Mesodermal cell (in vitro differentiated cells): ENCODE results near the gene FAM110A.

Source experiments
- H3K27ac ChIP-seq: 2 replicates; pipeline ENCODE4 v1.7.0; 2013; ENCODE audit warnings: mild to moderate bottlenecking, low read depth, low read length, moderate library complexity; ENCODE audit not compliant: severe bottlenecking
- H3K36me3 ChIP-seq: 2 replicates; pipeline ENCODE4 v1.7.1; 2013; ENCODE audit warnings: mild to moderate bottlenecking, low read length, moderate library complexity; ENCODE audit not compliant: control insufficient read depth, insufficient read depth
- H3K4me1 ChIP-seq: one replicate; pipeline ENCODE4 v1.7.1; 2013; ENCODE audit warnings: mild to moderate bottlenecking, low read length; ENCODE audit not compliant: insufficient read depth, control insufficient read depth, poor library complexity, severe bottlenecking
- H3K4me3 ChIP-seq: 2 replicates; pipeline ENCODE4 v1.7.0; 2013; ENCODE audit warnings: low read length, control low read depth, mild to moderate bottlenecking; ENCODE audit not compliant: insufficient read depth, poor library complexity, severe bottlenecking; ENCODE audit errors: extremely low read depth
- H3K9me3 ChIP-seq: 2 replicates; pipeline ENCODE4 v1.7.1; 2013; ENCODE audit warnings: mild to moderate bottlenecking, low read length, moderate library complexity; ENCODE audit not compliant: control insufficient read depth
- WGBS, 2 experiments: methylation state at CpG; one replicate each; pipeline ENCODE4 v1.1.5; 2013; ENCODE audit warnings: missing lambda C conversion rate in 2 of 2; ENCODE audit not compliant: insufficient coverage in 2 of 2; 5-methylcytosine and 5-hydroxymethylcytosine counted together

Gene FAM110A

DNA sequence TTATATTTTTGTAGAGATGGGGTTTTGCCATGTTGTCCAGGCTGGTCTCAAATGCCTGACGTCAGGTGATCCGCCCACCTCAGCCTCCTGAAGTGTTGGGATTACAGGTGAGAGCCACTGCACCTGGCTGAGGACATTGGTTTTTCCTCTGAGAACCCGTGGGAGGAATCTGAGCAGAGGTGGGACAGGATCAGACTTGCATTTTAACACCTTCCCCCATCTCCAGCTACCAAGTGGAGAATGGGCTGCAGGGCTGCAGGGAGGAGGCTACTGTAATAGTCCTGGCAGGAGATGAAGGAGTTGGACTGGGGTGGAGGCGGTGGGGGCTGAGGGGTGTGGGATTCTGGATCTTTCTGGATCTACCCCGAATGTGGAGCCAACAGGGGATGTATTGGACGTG, 24.5 kb downstream of the FAM110A start:
- no peaks in the 10 kb centered on the region for H3K4me1 ChIP-seq
- 74 to 89% methylated on average over 4 to 5 of the region's 6 CpGs for WGBS, 2 experiments
- H3K4me3 ChIP-seq = no peak overlapping the region
- no peak overlapping the region for H3K27ac ChIP-seq
- no peaks in the 10 kb centered on the region for H3K36me3 ChIP-seq
- H3K9me3 ChIP-seq = no peaks in the 10 kb centered on the region

DNA sequence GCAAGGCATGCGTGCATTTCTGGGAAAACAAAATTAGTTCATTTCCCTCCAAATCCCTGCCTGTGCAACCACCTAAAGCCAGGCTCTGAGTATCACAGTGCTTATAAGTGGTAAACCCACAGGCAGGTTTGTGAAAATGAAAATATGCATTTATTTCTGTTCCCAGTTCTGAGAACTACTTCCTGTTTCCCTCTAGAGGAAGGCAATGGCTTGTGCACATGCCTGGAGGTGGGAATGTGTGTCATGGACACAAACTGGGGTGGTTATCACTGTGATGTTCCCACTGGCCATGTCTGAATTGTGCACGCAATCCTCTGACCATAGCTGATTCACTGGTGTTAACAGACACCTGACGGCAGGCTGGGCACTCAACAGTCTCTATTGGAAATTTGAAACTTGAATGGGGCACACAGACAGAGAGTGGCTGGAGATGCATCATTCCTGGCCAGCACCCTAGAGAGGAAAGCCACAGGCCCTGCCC, 26.3 kb downstream of the FAM110A start:
- no peak overlapping the region for H3K4me3 ChIP-seq
- 53 to 74% methylated on average over 2 to 3 of the region's 3 CpGs for WGBS, 2 experiments
- H3K27ac ChIP-seq = no peak overlapping the region
- H3K36me3 ChIP-seq = no peaks in the 10 kb centered on the region
- H3K9me3 ChIP-seq = no peaks in the 10 kb centered on the region
- H3K4me1 ChIP-seq = no peaks in the 10 kb centered on the region

DNA sequence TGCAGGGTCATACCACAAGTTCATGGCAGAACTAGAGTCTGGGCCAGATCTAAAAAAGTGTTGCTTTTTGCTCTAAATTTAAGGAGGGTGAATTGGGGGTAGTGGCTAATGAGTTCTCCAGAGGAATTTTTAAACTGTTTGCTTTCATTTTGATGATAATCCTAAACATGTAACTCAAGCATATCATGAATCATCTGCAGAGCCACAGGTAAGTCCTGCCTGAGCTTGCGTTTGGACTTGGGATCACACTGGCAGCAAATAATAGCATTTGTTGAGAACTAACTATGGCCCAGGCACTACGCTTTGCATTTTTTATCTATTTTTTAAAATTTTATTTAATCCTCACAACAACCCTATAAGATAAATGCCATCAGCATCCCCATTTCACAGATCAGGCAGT, 27.4 kb downstream of the FAM110A start:
- H3K9me3 ChIP-seq = no peaks in the 10 kb centered on the region
- WGBS, 2 experiments = 91 to 100% methylated on average over 1 of the region's 2 CpGs
- H3K4me3 ChIP-seq = no peak overlapping the region
- H3K36me3 ChIP-seq = no peaks in the 10 kb centered on the region
- no peaks in the 10 kb centered on the region for H3K4me1 ChIP-seq
- no peak overlapping the region for H3K27ac ChIP-seq

DNA sequence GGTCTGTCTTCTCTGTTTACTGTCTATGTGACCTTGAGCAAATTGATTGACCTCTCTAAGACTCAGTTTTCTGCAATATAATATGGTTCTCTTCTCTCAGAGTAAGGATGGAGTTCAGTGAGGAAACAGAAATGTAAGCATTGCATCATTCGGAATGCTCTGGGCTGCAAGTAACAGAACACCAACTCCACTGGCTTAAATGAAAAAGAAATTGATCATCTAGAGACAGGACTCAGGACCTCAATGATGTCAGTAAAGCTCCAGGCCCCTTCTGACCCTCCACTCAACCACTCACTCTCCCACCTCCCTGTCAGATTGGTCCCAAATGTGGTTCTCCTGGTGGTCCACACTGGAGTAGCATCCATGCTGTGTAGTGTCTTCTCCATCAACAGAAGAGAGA, 31.9 kb downstream of the FAM110A start:
- Histone ChIP-seq H3K9me3 (no peaks in the 10 kb centered on the region), H3K27ac (no peak overlapping the region), H3K4me1 (no peaks in the 10 kb centered on the region), H3K4me3 (no peak overlapping the region), H3K36me3 (no peaks in the 10 kb centered on the region)
- WGBS, 2 experiments = 100% methylated on average over 1 of the region's 1 CpG; no CpG with 5 or more reads in 1 of the 2 experiments

DNA sequence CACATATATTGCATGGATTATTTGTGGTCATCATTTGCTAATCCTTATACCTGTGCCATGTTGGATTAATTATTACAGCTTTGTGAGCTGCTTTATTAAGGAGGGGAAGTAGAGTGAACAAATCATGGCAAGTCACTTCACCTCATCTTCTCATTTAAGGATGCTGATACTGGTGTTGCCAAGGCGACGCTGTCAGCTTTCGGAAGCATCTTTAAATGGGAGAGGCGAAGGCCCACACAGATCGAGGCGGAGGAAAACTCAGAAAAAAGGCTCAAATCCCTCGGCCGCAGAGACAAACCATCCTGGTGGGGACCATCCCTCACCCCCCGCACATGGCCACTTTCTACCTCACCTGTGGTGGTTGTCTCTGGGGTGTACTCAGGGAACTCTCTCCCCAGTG, 34.8 kb downstream of the FAM110A start:
- WGBS, 2 experiments = 87 to 92% methylated on average over 5 to 8 of the region's 9 CpGs
- Histone ChIP-seq H3K9me3 (no peaks in the 10 kb centered on the region), H3K36me3 (no peaks in the 10 kb centered on the region), H3K4me1 (no peaks in the 10 kb centered on the region), H3K4me3 (no peak overlapping the region), H3K27ac (no peak overlapping the region)

DNA sequence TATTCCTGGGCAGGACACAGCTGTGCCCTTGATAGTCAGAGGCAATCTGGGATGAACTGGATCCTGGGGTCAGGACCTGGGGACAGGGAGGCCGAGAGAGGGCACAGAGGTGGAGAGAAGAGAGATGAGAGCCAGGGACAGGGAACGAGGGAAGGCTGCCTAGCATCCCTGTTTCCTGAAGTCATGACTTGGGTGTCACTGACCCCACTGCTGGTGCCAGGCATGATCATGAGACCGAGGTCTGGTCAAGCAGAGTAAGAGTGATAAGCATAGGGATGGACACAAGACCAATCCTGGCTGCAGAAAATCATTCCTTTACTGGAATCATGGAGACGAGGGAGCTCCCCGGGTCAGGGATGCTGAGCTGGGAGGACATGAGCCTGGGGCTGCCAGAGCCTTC, 36.1 kb downstream of the FAM110A start:
- Histone ChIP-seq H3K4me1 (no peaks in the 10 kb centered on the region), H3K27ac (no peak overlapping the region)
- 73 to 86% methylated on average over 5 of the region's 5 CpGs for WGBS, 2 experiments

DNA sequence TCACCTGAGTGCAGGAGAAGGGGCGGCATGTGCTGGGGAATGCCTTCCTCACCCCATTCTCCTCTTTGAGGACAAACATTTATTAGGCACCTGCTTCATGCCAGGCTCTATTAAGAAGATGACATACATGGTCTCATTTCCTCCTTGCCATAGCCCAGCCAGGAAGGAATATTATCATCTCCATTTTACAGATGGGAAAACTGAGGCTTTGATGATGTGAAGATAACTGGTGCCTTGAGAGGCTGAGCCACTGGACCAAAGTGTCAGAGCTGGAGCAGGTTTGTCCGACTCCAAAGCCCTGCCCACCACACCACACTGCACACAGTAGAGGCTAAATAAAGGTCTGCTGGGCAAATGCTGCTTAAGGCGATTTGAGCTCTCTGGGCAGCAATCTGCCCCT, 37.2 kb downstream of the FAM110A start:
- no peak overlapping the region for H3K4me3 ChIP-seq
- H3K9me3 ChIP-seq = no peaks in the 10 kb centered on the region
- H3K4me1 ChIP-seq = no peaks in the 10 kb centered on the region
- H3K36me3 ChIP-seq = no peaks in the 10 kb centered on the region
- no peak overlapping the region for H3K27ac ChIP-seq
- 82% methylated on average over 2 of the region's 3 CpGs; no CpG with 5 or more reads in 1 of the 2 experiments for WGBS, 2 experiments

More for the DNA sequence above, 36.1 kb downstream of the FAM110A start:
- Histone ChIP-seq H3K4me3 (no peak overlapping the region), H3K36me3 (no peaks in the 10 kb centered on the region), H3K9me3 (no peaks in the 10 kb centered on the region)

DNA sequence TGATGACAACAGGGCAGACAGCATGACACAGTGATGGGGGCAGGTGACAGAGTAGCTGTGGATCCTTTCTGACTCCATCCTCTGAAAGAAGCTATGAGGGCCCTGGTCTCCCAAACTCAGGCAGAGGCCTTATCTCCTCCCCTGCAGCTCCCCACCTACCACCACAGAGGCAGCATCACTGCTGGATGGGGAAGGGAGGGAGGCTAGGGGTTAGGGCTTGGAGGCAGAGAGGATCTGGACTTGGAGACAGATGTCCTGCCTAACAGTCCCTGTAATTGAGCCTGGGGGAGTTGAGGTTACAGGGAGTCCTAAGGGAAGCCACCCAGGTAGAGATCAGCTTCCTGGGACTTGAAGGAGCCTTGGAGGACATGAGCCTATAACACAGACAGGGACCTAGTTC, 37.9 kb downstream of the FAM110A start:
- no peaks in the 10 kb centered on the region for H3K4me1 ChIP-seq
- no peaks in the 10 kb centered on the region for H3K9me3 ChIP-seq
- H3K27ac ChIP-seq = no peak overlapping the region
- H3K4me3 ChIP-seq = no peak overlapping the region
- H3K36me3 ChIP-seq = no peaks in the 10 kb centered on the region

DNA sequence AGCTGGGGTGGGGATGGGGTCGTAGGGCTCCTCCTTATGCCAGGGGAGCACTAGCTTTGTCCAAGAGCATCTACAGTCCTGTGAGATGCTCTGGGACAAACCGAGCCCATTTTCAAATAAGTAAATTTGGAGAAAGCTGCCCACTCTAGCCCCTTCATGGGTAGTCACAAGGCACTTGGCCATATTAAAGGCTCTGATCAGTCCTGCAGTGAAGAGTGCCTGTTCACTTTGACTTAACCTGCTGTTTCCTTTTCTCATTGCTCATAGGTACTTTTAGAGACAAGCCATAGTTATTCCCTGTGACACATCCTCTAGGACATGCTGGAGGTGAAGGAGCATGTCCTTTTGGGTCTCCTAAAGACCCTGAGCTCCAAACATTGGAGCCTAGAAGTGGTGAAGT, 38.4 kb downstream of the FAM110A start:
- H3K4me3 ChIP-seq = no peak overlapping the region
- WGBS, 2 experiments = 64 to 67% methylated on average over 2 of the region's 2 CpGs
- no peaks in the 10 kb centered on the region for H3K9me3 ChIP-seq
- no peaks in the 10 kb centered on the region for H3K4me1 ChIP-seq
- no peaks in the 10 kb centered on the region for H3K36me3 ChIP-seq
- no peak overlapping the region for H3K27ac ChIP-seq

DNA sequence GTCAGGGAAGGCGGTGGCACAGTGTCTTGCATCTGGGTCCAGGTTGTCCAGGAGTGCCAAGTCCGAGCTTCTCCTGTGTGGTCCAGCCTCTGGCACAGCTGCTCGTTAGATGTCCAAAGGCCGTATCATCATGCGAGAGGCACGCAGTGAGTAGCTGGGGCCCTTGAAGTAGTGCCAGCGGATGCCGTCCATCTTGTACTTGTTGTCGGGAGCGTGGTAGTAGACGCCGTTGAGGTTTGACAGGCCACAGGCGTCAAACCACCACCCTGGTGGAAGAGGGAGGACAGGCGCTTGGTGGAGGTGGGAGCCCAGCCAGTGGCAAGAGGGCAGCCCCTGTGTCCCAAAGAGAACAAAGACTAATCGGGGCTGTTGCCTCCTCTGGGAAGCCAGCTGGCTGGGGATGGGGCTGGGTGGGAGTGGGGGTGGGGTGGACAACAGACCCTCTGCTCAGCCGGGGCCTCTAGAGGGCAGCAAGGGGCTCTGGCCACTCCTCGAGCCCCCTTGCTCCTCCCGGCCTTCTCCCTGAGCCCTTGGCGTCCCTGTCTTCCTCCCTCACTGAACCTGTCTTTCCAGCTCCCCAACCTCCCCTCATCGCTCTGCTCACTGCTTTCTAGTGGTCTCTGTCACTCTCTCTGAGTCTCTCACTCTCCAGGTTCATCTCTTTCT, 39.5 kb downstream of the FAM110A start:
- 74 to 78% methylated on average over 18 of the region's 20 CpGs for WGBS, 2 experiments

DNA sequence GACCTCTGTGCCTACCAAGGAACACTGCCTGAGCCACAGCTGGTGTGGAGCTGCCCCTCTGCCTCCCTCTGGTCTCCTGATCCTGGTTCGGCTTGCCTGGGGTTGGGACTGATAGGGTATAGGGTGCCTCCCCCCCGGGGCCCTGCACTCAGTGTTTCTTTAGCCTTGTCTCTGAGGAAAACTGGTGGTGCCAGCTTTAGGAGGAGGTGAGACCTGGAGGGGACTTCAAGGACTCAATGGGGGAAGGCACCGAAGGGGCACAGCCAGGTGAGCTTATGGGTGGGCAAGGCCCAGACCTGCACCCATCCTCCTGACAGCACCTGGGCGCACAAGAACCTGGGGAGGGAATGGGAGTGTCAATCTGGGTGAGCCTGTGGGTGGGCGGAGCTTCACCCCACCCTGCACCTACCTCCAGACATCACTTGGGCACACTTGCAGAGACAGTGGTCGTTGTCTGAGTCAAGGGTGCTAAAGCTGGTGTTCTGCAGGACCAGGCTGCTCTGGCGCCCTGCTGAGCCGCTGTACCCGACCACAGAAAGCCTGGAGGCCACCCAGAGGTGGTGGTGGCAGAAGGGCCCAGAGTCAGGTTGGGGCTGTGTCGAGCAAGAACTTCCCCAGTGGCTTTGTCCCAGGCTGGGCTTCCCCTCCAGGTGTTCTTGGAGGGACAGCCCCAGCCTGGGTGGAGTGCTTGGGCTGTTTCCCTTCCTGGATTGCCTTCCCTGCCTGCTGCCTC, 40.5 kb downstream of the FAM110A start:
- WGBS, 2 experiments = 92% methylated on average over 5 to 6 of the region's 10 CpGs
- no peaks in the 10 kb centered on the region for H3K36me3 ChIP-seq
- H3K4me3 ChIP-seq = no peak overlapping the region
- no peaks in the 10 kb centered on the region for H3K9me3 ChIP-seq
- H3K27ac ChIP-seq = no peak overlapping the region
- H3K4me1 ChIP-seq = no peaks in the 10 kb centered on the region

More for the DNA sequence above, 39.5 kb downstream of the FAM110A start:
- H3K4me1 ChIP-seq = no peaks in the 10 kb centered on the region
- no peaks in the 10 kb centered on the region for H3K36me3 ChIP-seq
- H3K4me3 ChIP-seq = no peak overlapping the region
- no peak overlapping the region for H3K27ac ChIP-seq
- no peaks in the 10 kb centered on the region for H3K9me3 ChIP-seq
